Brain microvascular endothelial cell (primary cell): Measurements from ENCODE around the gene FAM83D.

Experiments used
- DNase-seq: peaks from one replicate; pipeline ENCODE4 v3.0.0-alpha.2; 2020
- H3K27ac ChIP-seq: fragments of 250-450 bp; sonication (Bioruptor Pico); 2 replicates; pipeline ENCODE4 v1.5.1; 2020; ENCODE audit warnings: mild to moderate bottlenecking, moderate library complexity
- H3K27me3 ChIP-seq: fragments of 250-450 bp; sonication (Bioruptor Pico); replicated peaks from 2 replicates; pipeline ENCODE4 v1.5.1; 2020; ENCODE audit warnings: mild to moderate bottlenecking
- H3K36me3 ChIP-seq: fragments of 250-450 bp; sonication (Bioruptor Pico); replicated peaks from 2 replicates; pipeline ENCODE4 v1.5.1; 2020; ENCODE audit warnings: mild to moderate bottlenecking
- H3K4me3 ChIP-seq: 2 replicates; pipeline ENCODE4 v1.5.1; 2011; ENCODE audit warnings: low read depth, mild to moderate bottlenecking, control low read depth, low read length, moderate library complexity
- in situ Hi-C: cut with HindIII; loops from 2 replicates; pipeline ENCODE4 v1.10.0; 2017; ENCODE audit warnings: low sequenced_read_pairs, low pct_ligation_motif_present
- TF ChIP-seq, protein P1 (sequence below): IDR thresholded peaks from 2 replicates; pipeline ENCODE4 v1.5.1; 2011; ENCODE audit warnings: low read depth, mild to moderate bottlenecking, moderate library complexity, low read length, control low read depth, inconsistent platforms; ENCODE audit errors: missing control alignments

The FAM83D gene

DNA sequence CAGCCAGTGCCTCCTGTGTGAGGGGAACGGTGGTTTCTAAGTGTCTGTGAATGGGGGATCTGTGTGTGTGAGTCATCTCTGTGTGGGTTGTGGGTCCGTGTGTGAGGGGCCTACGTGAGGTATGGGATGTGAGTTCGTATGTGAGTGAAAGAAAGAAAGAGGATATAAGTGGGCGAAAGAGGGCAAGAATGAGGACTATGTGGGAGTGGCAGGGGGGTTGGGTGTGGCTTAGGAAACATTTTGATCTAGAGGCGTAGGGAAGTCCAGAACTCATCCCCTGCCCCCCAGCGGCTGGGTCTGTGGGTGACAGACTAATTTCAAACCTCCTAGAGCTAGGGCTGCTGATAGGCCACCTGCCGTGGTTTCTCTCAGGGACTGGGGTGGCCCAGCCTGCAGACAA lies 71.4 kb downstream of the FAM83D start:
- no peak overlapping the region for H3K4me3 ChIP-seq
- DNase-seq = no peak
- in situ Hi-C loops = no loop called here
- no peaks in the 10 kb centered on the region for H3K27me3 ChIP-seq
- peaks cover 23% of the 10 kb centered on the region for H3K36me3 ChIP-seq
- H3K27ac ChIP-seq = no peak overlapping the region
- TF ChIP-seq, protein P1, sequence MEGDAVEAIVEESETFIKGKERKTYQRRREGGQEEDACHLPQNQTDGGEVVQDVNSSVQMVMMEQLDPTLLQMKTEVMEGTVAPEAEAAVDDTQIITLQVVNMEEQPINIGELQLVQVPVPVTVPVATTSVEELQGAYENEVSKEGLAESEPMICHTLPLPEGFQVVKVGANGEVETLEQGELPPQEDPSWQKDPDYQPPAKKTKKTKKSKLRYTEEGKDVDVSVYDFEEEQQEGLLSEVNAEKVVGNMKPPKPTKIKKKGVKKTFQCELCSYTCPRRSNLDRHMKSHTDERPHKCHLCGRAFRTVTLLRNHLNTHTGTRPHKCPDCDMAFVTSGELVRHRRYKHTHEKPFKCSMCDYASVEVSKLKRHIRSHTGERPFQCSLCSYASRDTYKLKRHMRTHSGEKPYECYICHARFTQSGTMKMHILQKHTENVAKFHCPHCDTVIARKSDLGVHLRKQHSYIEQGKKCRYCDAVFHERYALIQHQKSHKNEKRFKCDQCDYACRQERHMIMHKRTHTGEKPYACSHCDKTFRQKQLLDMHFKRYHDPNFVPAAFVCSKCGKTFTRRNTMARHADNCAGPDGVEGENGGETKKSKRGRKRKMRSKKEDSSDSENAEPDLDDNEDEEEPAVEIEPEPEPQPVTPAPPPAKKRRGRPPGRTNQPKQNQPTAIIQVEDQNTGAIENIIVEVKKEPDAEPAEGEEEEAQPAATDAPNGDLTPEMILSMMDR = no peak

DNA sequence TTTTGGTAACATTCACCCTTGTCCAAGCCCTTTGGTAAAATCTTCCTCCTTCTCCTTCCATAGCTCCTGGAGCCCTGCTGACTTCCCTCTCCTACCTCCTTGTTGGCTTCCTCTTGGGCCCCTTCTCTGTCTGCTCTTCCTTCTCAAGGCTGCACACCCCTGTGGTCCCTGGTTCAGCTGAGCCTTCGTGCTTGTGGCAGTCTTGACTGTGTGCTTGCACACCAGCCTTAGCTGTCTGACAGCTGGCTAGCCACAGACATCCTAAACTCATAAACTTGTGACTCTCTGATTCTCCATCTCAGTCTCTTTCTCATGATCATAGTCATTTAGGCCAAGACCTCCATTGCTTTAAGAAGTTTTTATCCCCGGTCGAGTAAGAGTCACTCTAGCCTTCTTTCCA lies 73.0 kb downstream of the FAM83D start:
- peaks cover 32% of the 10 kb centered on the region for H3K36me3 ChIP-seq
- TF ChIP-seq, protein P1 = no peak
- no peak for DNase-seq
- in situ Hi-C loops = no loop called here
- no peak overlapping the region for H3K4me3 ChIP-seq
- H3K27ac ChIP-seq = no peak overlapping the region
- no peaks in the 10 kb centered on the region for H3K27me3 ChIP-seq

DNA sequence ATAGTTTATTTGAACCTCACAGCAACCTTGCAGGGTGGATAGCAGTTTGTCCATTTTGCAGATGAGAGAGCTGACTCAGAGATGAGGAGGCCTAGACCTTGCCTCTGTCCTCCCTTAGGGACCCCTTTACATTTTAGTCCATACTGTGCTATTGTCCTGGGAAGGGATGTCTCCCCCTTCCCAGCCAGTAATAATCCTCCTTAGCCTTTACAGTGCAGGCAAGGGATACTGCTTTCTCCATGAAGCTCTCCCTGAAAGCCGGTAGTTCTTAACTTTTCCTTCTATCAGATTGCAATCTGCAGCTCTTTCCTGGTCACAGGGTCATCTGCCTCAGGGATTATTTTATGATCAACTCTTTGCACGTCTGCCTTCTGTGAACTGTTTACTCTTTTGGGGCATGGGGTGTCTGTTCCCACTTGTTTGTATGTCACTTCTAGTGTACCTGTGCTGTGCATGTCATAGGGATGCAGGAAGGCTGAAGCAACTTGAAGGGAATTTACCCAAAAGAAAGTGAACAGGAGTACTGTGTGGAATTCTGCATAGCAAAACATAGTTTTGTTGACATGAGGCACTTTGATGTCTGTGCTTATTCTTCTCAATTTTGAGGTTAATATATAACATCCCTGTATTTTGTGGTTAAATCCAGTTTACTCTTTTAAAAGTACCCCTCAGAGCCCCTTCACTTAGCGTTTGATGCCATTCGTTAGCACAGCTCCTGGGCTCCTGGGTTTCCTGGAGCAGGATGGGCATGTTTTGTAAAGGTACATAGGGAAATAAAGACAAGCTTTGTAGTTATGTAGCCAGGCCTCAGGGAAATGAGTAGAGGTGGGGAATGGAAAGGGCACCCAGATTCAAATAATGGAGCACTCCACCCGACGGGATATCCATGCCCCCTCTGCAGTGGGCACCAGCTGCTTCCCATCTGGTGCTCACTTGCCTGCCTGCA lies 74.0 kb downstream of the FAM83D start:
- no peak for DNase-seq
- no peak overlapping the region for H3K27ac ChIP-seq
- no peak overlapping the region for H3K4me3 ChIP-seq
- TF ChIP-seq, protein P1 = no peak
- peaks cover 34% of the 10 kb centered on the region for H3K36me3 ChIP-seq
- H3K27me3 ChIP-seq = no peaks in the 10 kb centered on the region
- in situ Hi-C loops = no loop called here
